Trophoblast cell (in vitro differentiated cells and primary cell): ENCODE data around the gene TBX15.

Experiments used
- DNase-seq, 2 donors: peaks; one replicate each; pipeline ENCODE4 v3.0.0-alpha.2; 2016
- H2AFZ ChIP-seq: 2 replicates; pipeline ENCODE4 v1.6.1; 2013; ENCODE audit warnings: low read length, moderate library complexity, mild to moderate bottlenecking; ENCODE audit not compliant: insufficient read depth, poor library complexity
- H2AK5ac ChIP-seq: 2 replicates; pipeline ENCODE4 v1.6.1; 2013; ENCODE audit warnings: mild to moderate bottlenecking, low read length
- H2BK120ac ChIP-seq: 2 replicates; pipeline ENCODE4 v1.6.1; 2013; ENCODE audit warnings: low read length, mild to moderate bottlenecking, moderate library complexity; ENCODE audit not compliant: insufficient read depth, poor library complexity
- H2BK12ac ChIP-seq: 2 replicates; pipeline ENCODE4 v1.6.1; 2013; ENCODE audit warnings: mild to moderate bottlenecking, low read length, moderate library complexity
- H2BK5ac ChIP-seq: 2 replicates; pipeline ENCODE4 v1.6.1; 2013; ENCODE audit warnings: low read length, low read depth, moderate library complexity, mild to moderate bottlenecking; ENCODE audit not compliant: poor library complexity
- H3K14ac ChIP-seq: 2 replicates; pipeline ENCODE4 v1.6.1; 2013; ENCODE audit warnings: mild to moderate bottlenecking, low read length
- H3K18ac ChIP-seq: 2 replicates; pipeline ENCODE4 v1.6.1; 2013; ENCODE audit warnings: mild to moderate bottlenecking, low read length
- H3K23ac ChIP-seq: 2 replicates; pipeline ENCODE4 v1.6.1; 2013; ENCODE audit warnings: low read length
- H3K27ac ChIP-seq: 2 replicates; pipeline ENCODE4 v1.5.1; 2013; ENCODE audit warnings: low read depth, mild to moderate bottlenecking, inconsistent platforms, low read length, moderate library complexity
- H3K27me3 ChIP-seq: 2 replicates; pipeline ENCODE4 v1.6.1; 2013; ENCODE audit warnings: inconsistent platforms, mild to moderate bottlenecking, low read length, moderate library complexity; ENCODE audit not compliant: insufficient read depth
- H3K36me3 ChIP-seq, 2 experiments: 1 replicate in 1 of 2; 2 replicates in 1 of 2; pipeline ENCODE4 v1.6.1; 2013; ENCODE audit warnings: low read length in 2 of 2, mild to moderate bottlenecking in 2 of 2, moderate library complexity in 1 of 2; ENCODE audit not compliant: insufficient read depth in 2 of 2, control insufficient read depth in 1 of 2
- H3K4ac ChIP-seq: 2 replicates; pipeline ENCODE4 v1.6.1; 2013; ENCODE audit warnings: low read depth, mild to moderate bottlenecking, low read length, moderate library complexity
- H3K4me1 ChIP-seq, 2 experiments: 1 replicate in 1 of 2; 2 replicates in 1 of 2; pipeline ENCODE4 v1.6.1; 2013; ENCODE audit warnings: low read length in 2 of 2, mild to moderate bottlenecking in 2 of 2, moderate library complexity in 1 of 2; ENCODE audit not compliant: insufficient read depth in 2 of 2, control insufficient read depth in 1 of 2
- H3K4me2 ChIP-seq: 2 replicates; pipeline ENCODE4 v1.6.1; 2013; ENCODE audit warnings: inconsistent platforms, mild to moderate bottlenecking, low read length, moderate library complexity
- H3K4me3 ChIP-seq: 2 replicates; pipeline ENCODE4 v1.5.1; 2013; ENCODE audit warnings: mild to moderate bottlenecking, low read depth, low read length, inconsistent platforms
- H3K79me1 ChIP-seq: one replicate; pipeline ENCODE4 v1.6.1; 2013; ENCODE audit warnings: low read length
- H3K79me2 ChIP-seq: 2 replicates; pipeline ENCODE4 v1.6.1; 2013; ENCODE audit warnings: low read length, mild to moderate bottlenecking; ENCODE audit not compliant: control insufficient read depth, insufficient read depth, poor library complexity
- H3K9ac ChIP-seq: 2 replicates; pipeline ENCODE4 v1.6.1; 2013; ENCODE audit warnings: mild to moderate bottlenecking, low read length
- H3K9me3 ChIP-seq: 2 replicates; pipeline ENCODE4 v1.6.1; 2013; ENCODE audit warnings: low read depth, mild to moderate bottlenecking, control low read depth, inconsistent platforms, low read length; ENCODE audit not compliant: insufficient read depth
- H4K12ac ChIP-seq: 2 replicates; pipeline ENCODE4 v1.6.1; 2013; ENCODE audit warnings: low read depth, mild to moderate bottlenecking, low read length, moderate library complexity
- H4K8ac ChIP-seq: 2 replicates; pipeline ENCODE4 v1.6.1; 2013; ENCODE audit warnings: low read depth, mild to moderate bottlenecking, low read length, moderate library complexity
- H4K91ac ChIP-seq: one replicate; pipeline ENCODE4 v1.6.1; 2013; ENCODE audit warnings: low read depth, mild to moderate bottlenecking, low read length, moderate library complexity
- WGBS: extraction: QIAGEN DNeasy Blood & Tissue Kit; methylation state at CpG from one replicate; pipeline ENCODE4 v1.1.7; 2013; ENCODE audit warnings: missing lambda C conversion rate; ENCODE audit not compliant: insufficient read length, insufficient coverage; ENCODE audit errors: extremely low coverage; 5-methylcytosine and 5-hydroxymethylcytosine counted together

TBX15 gene

GRCh38 chr1:118973032-118973431 is 15.1 kb downstream of the TBX15 start:
- Histone ChIP-seq H3K79me1 (no peaks in the 10 kb centered on the region), H3K4ac (no peak overlapping the region), H3K36me3 (no peaks in the 10 kb centered on the region), H3K4me1 (no peaks in the 10 kb centered on the region), H2BK12ac (no peak overlapping the region), H3K27me3 (no peaks in the 10 kb centered on the region), H3K9me3 (no peaks in the 10 kb centered on the region), H3K79me2 (no peaks in the 10 kb centered on the region), H3K4me2 (no peak overlapping the region), H3K18ac (no peak overlapping the region), H4K8ac (no peak overlapping the region), H2BK120ac (no peak overlapping the region), H3K27ac (no peak overlapping the region), H3K9ac (no peak overlapping the region), H2BK5ac (no peak overlapping the region), H3K14ac (no peak overlapping the region), H4K91ac (no peak overlapping the region), H4K12ac (no peak overlapping the region), H3K23ac (no peak overlapping the region), H2AK5ac (no peak overlapping the region), H2AFZ (no peak overlapping the region), H3K4me3 (no peak overlapping the region)
- DNase-seq: no peak
- WGBS: no CpG with 5 or more reads among the region's 1 CpG

GRCh38 chr1:118970451-118970850 is 17.7 kb downstream of the TBX15 start:
- Histone ChIP-seq H3K4me3 (no peak overlapping the region), H2AK5ac (no peak overlapping the region), H3K4me1 (no peaks in the 10 kb centered on the region), H3K23ac (no peak overlapping the region), H3K79me2 (no peaks in the 10 kb centered on the region), H3K79me1 (no peaks in the 10 kb centered on the region), H3K9ac (no peak overlapping the region), H3K27me3 (no peaks in the 10 kb centered on the region), H3K4ac (no peak overlapping the region), H3K14ac (no peak overlapping the region), H3K9me3 (no peaks in the 10 kb centered on the region), H4K8ac (no peak overlapping the region), H3K36me3 (no peaks in the 10 kb centered on the region), H2BK5ac (no peak overlapping the region), H4K91ac (no peak overlapping the region), H2AFZ (no peak overlapping the region), H2BK12ac (no peak overlapping the region), H3K4me2 (no peak overlapping the region), H3K18ac (no peak overlapping the region), H4K12ac (no peak overlapping the region), H3K27ac (no peak overlapping the region), H2BK120ac (no peak overlapping the region)
- DNase-seq: no peak
- no CpG with 5 or more reads among the region's 2 CpGs for WGBS

- Histone ChIP-seq H3K18ac (no peak overlapping the region), H3K36me3 (no peaks in the 10 kb centered on the region), H4K91ac (no peak overlapping the region), H2BK5ac (no peak overlapping the region), H2BK120ac (no peak overlapping the region), H3K14ac (no peak overlapping the region), H3K9ac (no peak overlapping the region), H3K79me2 (no peaks in the 10 kb centered on the region), H3K9me3 (no peaks in the 10 kb centered on the region), H3K4me1 (no peaks in the 10 kb centered on the region), H3K23ac (no peak overlapping the region), H2AK5ac (no peak overlapping the region), H4K12ac (no peak overlapping the region), H3K27ac (no peak overlapping the region), H4K8ac (no peak overlapping the region), H3K27me3 (no peaks in the 10 kb centered on the region), H3K79me1 (no peaks in the 10 kb centered on the region), H3K4ac (no peak overlapping the region), H2AFZ (no peak overlapping the region), H3K4me3 (no peak overlapping the region), H2BK12ac (no peak overlapping the region), H3K4me2 (no peak overlapping the region)
- no CpG with 5 or more reads among the region's 3 CpGs for WGBS
- no peak for DNase-seq
These were observed 24.4 kb downstream of the TBX15 start for GRCh38 chr1:118963456-118964430.

GRCh38 chr1:118963138-118963455 is 25.0 kb downstream of the TBX15 start:
- H4K12ac ChIP-seq: no peak overlapping the region
- no peak overlapping the region for H3K4me2 ChIP-seq
- no peak overlapping the region for H2AFZ ChIP-seq
- no peak overlapping the region for H3K27ac ChIP-seq
- H3K4me3 ChIP-seq: no peak overlapping the region
- no peaks in the 10 kb centered on the region for H3K79me2 ChIP-seq
- H3K36me3 ChIP-seq: no peaks in the 10 kb centered on the region
- H3K27me3 ChIP-seq: no peaks in the 10 kb centered on the region
- no peaks in the 10 kb centered on the region for H3K79me1 ChIP-seq
- H4K91ac ChIP-seq: no peak overlapping the region
- H3K23ac ChIP-seq: no peak overlapping the region
- no peak overlapping the region for H3K14ac ChIP-seq
- no CpG with 5 or more reads among the region's 2 CpGs for WGBS
- no peak overlapping the region for H2BK12ac ChIP-seq
- H2BK120ac ChIP-seq: no peak overlapping the region
- no peak overlapping the region for H3K18ac ChIP-seq
- H3K9ac ChIP-seq: no peak overlapping the region
- no peak overlapping the region for H2BK5ac ChIP-seq
- no peak overlapping the region for H3K4ac ChIP-seq
- H3K4me1 ChIP-seq: no peaks in the 10 kb centered on the region
- H2AK5ac ChIP-seq: no peak overlapping the region
- no peaks in the 10 kb centered on the region for H3K9me3 ChIP-seq
- DNase-seq: no peak
- H4K8ac ChIP-seq: no peak overlapping the region
